DMS53 (cell line): ENCODE results near the gene GJB4.
"Not testable (repeated sequence)": the region's sequence is repeated elsewhere in the genome, so short reads cannot be mapped to it uniquely, and the experiment has no call there.

Experiments
- DNase-seq: peaks from one replicate; lab custom pipeline; 2025; lab: John Stamatoyannopoulos, UW

Gene GJB4

DNA sequence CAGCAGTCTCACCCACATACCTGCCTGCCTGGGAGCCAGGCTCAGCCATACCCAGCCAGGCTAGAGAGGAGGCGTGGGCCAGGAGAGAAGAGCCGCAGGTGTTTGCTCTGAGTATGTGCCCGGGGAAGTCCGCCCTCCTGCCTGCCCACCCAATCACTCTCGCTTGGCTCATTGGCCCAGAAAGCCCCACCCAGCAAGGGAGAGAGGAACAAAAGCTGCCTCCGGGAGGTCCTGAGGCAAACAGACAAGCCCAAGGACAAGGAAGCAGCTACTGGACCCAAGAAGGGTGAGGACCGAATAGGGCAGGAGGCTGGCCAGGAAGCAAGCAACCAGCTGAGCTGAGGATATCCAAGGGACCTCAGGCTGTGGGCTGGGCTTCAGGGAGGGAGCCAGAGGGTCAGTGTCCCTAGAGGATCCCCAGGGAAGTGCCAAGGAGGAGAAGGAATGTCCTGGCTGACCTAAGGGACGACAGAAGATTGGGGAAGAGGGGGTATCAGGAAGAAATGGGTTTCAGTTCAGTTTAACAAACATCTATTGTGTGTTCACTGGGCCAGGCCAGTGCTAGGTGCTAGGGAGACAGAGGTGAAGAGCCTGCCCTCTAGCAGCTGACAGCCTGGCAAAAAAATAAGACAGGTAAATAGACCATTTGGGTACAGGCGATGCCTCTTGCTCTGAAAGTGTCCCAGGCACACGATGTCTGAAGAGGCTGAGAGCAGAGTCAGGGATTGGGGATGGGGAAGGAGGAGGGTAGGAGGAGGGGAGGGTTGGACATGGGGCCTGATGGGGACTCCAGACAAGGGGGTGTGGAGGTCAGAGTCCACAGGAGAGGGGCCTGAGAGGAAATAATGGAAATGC lies at the start of gene GJB4:
TSS of gene GJB4 (plus strand) at position 238 of the 855 bp plus-strand sequence. CDS start 1,515 bp downstream, outside the sequence.
- peak; percentile 15 for DNase-seq

DNA sequence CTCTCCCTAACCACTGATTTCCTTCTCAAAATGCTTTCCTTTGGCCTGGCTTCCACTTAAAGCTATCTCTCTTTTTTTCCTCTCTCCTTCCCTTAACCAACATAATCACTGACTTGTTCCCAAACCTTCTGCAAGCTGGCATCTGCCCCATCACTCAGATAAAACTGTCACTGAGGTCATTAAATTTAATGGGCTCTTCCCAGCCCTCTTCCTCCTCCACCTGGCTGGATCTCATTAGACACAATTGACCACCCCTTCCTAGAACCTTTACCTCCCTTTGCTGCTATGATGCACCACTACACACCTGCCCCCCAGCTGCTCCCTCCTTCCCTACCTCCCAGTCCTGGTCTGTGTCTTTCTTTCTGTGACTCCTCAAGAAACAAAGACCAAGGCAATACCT lies 48.7 kb upstream of the GJB4 start:
- no peak for DNase-seq

DNA sequence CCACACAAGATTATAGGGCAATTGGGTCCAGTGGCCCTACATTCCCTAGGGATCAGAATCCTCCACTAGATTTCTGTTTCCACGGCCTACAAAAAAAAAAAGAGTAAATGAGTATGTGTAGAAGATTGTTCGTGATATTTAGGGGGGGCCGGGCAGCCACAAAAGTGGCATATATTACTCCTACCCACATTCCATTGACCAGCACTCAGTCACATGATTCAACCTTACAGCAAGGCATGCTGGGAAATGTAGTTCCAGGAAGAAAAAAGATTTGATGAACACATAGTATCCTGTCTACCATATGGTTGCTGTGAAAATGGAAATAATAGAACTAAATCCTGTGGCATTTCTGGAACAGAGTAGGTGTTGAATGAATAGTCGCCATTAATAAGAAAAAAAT lies 48.1 kb upstream of the GJB4 start:
- peak; percentile 57 for DNase-seq

DNA sequence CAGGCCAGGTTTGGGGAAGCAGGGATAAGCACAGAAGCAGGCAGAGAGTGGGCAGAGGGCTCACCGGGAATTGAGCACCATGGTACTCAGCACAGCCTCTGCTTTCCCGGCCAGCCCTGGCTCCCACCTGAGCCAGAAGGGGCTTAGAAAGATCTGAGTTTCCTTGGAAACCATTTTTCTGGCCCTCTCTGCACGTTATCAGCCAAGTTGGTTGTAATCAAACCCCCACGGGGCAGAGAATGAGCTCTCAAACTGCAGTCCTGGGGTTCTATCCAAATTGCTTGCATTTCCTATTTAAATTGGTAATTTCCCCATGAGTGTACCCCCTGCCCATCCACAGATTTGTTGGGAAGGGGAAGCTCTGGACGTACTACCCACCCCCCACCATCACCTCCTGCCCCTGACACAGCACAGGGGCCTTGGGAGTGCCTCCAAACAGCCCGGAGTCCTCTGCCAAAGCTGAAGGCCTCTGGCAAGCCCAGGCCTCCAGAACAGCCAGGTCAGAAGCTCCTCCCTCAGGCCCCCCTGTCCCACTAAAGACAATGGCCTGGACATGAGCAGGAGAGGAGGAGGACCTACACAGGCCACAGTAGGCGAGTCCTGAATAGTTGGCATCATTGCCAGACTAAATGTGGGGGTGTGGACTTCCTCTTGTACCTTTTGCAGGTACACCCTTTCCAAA lies 47.4 kb upstream of the GJB4 start:
- no peak for DNase-seq

DNA sequence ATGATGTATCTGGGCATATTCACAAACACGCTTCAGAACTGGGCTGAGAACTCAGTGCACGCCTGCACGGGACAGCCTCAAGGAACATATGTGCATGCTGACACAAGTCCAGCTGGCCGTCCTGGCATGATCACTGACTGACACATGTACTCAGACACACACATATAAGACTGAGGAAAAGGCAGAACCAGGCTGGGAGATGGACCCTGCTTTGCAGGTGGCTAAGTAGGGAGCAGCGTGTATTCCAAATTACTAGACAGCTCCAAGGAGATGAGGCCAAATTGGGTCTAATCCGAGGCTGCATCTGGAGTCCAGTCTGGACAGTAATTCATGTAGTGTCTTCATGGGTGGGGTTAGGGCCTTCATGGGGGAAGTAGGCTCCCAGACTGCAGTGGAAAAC lies 46.1 kb upstream of the GJB4 start:
- no peak for DNase-seq

DNA sequence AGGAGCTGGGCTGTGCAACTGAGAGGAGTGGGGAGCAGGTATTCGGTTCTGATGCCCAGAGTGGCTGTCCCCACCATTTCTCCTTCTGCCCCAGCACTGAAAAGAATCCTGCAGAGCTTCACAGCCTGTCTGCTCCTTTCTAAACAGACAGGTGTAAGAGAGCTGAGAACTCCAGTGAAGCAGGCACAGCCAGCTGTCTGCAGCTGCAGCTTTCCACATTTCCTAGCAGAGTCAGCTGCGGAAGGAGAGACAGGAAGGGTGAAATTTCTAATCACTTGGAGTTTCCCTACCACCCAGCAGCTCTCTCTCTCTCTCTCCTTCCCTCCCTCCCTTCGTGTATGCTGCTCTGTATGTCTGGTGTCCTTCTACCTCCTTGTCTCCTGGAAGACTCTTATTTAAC lies 45.2 kb upstream of the GJB4 start:
- peak; percentile 46 for DNase-seq

DNA sequence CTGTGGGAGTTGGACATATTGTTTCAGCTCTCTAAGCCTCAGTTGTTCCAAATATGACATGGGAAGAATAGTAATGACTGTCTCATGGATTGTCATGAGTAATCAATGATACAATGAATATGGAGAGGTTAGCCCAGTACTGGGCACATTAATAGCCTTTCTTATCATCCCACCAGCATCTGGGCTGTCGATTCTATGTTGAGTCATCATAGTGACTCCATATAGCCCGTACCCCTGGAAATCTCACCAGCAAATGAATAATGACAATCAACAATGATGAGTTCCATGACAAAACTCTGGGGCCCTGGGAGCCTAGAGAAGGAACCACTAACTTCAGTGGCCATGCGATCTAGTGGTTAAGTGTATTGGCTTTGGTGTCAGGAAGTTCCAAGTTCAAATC lies 44.4 kb upstream of the GJB4 start:
- DNase-seq: no peak

DNA sequence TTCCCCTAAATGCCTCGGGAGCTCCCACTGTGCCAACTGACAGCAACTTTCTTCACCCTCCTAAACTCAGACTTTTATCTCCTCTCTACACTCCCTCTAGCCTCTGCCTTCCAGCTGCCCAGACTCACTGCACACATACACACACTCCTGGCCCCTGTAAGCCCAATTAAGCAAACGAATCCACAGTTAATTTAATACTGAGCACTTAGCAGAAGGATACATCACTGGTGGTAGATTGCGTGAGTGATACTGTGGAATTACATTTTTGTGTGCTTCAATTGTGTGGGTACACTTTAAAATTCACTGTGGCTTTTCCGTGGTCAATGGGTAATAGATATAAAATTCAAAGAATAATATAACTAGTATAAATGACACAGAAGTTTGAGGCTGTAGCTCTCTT lies 38.3 kb upstream of the GJB4 start:
- DNase-seq: no peak

DNA sequence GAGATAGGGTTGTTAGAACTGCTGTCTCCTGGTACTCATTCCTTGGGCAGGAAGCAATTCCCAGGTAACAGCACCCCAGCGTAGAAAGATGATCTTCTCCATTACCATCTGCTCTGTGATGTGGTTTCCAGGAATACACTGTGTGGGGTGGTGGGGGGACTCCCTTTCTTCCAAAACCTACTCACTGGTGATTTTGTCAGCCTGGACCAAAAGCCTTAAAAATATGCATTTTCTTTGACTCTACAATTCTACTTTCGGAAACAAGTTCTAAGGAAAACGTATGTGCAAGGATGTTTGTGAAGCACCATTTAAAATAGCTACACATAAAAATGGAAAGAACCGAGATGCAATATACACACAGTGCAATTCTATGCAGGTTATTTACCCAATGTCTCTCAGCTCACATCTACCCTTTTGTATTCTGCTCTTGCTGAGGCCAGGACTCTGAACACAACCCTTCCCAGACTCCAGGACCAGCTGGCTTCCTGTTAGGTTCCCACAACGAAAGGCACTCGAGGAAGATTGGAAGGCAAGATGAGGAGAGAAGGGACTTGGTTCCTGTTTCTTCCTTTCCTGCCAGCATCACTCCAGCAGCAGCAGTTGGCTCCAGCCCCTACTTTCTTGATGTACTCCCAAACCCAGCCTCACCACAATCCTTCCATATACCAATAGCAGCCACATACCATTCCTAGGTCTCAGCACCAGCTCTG lies 37.7 kb upstream of the GJB4 start:
- DNase-seq: no peak

DNA sequence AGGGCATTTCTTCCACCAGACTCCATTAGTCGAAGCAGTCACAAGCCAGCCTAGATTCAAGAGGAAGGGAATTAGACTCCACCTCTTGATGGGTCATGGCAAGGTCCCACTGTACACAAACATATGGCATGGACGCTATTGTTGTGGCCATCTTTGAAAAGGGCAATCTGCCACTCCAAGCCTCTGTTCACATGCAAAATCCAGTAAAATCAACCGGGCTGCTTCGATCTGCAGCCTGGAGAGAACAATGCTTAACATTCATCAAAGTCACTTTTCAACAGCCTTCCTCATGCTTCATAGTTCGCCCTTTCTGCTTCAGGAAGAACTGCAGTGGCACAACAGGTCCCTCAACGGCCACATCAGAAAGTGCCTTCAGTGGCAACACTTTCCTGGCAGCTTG lies 32.7 kb upstream of the GJB4 start:
- DNase-seq: no peak

DNA sequence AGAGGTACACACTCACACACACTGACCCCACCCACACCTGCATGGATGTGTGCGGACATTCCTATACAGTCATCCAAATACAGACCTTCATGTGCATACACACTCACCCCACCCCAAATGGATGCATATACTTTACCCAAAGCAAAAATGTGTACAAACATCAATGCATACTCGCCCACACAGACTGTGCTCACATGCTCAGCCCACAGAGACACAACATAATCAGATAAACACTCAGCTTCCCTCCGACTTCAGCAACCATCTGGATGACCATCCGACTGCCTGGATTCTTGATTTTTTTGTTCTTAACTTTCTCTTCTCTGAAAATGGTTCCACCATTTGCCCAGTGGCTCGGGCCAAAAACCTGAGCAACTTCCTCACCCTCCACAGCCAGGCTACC lies 29.1 kb upstream of the GJB4 start:
- DNase-seq: no peak

DNA sequence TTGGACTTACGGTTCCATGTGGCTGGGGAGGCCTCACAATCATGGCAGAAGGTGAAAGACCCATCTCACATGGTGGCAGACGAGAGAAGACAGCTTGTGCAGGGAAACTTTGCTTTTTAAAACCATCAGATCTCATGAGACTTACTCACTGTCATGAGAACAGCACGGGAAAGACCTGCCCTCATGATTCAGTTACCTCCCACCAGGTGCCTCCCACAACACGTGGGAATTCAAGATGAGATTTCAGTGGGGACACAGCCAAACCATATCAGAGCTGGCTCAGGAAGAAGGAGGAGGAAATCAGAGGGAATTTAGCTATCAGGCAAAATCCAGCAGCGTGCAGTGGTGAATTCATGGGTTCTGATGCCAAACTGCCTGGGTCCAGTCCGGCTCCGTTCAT lies 26.7 kb upstream of the GJB4 start:
- not testable (repeated sequence) for DNase-seq

DNA sequence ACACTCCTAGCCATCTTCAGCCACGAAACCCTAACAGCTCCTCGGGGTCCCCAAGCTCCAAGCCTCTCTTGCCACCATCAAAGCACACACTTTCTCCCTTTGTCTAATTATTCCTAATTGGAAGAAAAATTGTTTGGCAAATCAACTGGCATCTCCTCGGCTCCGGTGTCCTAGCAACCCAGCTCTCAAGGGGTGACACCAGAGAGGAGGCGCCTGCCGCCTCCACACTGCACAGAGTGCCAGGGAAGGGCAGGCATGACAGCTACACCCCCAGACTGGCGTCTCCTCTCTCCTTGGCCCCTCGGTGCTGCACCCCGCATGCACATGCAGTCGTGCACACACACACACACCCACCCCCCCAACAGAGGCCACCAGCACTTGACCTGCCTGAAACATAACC lies 22.8 kb upstream of the GJB4 start:
- DNase-seq: no peak

DNA sequence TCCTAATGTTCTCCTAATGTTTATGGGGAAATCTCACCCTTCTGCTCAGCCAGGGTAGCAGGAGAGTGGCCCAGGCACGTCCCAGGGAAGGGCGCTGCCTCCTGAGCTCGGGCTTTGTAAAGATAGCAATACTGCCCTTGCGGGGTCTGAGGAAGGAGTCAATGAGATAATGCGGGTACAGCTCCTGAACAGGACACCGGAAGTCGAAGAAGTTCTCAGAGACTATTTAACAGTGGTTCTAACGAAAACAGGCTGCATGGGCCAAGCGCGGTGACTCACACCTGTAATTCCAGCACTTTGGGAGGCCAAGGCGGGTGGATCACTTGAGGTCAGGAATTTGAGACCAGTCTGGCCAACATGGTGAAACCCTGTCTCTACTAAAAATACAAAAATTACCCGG lies 22.3 kb upstream of the GJB4 start:
- DNase-seq: not testable (repeated sequence)

DNA sequence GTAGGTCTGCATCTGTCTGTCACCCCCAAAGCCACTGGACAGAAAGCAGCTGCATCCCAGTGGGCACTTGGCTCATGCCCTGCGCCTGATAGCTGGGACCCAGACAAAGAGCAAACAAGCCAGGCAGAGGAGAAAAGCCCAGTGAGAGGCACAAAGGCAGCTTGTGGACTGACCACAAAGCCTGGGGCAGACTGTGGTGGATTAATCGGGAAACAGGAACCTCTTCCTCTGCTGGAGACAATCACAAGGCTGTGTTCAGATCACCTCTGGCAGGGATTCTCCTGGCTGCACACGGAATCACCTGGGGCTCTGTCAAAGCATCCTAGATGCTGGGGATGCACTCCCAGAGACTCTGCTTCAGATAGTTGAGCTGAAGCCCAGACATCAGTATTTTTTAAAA lies 19.9 kb upstream of the GJB4 start:
- peak; percentile 27 for DNase-seq

DNA sequence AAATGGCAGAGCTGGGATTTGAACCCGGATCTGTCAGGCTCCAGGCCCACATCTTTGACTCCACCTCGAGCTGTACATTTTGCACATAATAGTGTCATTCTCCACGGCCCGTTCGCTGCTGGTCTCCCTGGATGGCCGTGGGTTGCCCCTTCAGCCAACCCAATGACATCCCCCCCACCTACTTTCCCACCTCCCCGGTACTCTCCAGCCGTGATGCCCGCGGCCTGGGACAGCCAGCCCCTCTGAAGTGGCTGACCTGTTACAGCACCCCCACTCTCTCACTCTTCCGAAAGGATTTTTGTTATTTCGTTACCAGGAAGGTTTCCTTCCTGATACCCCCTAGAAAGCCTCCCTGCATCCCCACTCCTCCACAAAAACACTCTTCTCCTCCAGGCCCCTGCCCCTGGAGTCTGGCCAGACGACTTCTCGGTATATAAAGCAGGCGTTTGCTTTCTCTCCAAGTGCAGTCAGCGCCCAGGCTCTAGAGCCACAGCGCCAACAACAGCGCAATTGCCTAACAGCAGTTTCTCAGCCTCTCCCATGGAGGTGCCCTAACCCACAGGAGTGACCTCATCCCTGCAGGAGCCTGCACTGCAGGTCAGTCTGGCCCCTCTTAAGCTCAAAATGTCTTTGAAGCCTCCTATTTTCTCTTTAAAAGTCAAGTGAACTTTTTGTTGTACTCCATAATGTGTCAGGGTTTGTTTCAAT lies 19.2 kb upstream of the GJB4 start:
- DNase-seq: peak; percentile 84

DNA sequence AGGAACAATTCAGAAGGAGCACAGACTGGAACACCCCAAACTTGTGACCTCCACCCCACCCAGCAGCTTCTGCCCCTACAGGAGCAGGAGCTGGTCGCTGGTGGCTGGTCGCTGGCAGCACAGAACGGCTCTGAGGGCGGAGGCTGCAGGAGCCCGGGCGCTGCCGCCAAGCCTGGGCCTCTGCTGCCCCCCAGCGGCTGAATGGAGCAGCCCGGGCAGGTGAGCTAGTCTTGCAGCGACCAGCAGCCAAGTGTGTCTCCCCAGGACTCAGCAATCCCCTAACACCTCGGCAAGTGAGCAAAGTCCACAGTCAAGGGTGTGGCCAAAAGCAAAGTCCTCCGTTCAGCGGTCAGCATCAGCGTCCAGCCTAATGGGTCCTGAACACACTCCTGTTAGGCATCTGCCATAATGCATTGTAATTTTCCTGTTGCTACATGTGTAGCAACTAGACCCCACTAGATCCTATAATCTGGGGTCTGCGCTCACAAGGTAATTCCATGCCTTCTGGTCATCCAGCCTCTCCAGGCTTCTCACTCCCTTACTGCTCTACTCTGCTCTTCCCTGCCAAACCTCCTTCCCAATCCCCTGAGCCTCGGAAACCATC lies 16.8 kb upstream of the GJB4 start:
- DNase-seq: peak; percentile 87

DNA sequence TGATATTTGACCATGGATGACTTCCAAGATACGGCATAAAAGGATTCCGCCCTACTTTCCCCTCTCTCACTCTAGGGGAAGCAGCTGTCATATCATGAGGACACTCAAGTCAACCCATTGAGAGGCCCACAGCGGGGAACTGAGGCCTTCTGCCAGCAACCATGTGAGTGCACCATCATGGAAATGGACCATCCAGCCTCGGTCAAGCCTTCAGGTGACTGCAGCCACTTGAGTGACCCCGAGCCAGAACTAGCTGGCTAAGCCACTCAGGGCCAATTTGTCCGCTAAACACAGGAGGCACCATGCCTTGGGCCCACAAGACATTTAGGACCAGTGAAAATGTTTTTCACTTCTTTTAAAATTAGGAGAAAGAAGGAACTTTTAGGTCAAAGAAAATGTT lies 15.8 kb upstream of the GJB4 start:
- DNase-seq: no peak

DNA sequence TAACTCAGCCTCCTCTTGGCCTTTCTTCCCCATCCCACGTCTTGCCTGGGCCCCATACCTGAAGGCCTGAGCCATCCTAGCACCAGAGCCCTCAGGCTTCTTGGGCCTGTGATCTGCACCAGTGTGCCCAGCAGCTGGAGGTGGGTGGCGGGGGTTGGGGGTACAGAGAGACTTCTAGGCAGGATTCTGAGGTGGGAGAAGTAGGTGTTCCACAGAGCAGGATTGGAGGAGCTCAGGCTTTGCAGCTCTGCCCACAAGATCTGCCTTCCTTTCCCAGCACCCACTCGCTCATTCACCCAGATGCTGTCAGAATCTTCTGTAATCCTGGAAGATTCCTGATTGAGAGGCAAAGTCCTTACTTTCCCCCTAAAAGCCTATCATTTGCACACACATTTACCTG lies 14.7 kb upstream of the GJB4 start:
- no peak for DNase-seq

DNA sequence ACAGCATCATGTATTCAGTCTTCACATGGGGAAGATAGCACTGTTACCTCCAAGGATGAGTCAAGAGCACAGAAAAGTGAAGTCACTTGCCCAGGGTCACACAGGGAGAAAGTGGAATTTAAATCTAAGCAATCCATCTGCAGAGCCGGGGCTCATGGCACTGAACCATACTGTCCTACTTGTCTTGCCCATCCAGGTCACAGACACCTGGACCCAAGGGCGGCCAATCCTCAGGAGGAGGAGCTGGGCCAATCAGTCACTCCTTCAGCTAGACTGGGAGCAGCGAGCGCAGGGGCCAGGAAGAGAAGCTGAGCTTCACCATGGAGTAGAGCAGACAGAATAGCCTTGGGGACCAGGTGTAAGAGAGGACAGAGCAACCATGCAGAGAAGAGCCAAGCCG lies 13.9 kb upstream of the GJB4 start:
- DNase-seq: no peak

DNA sequence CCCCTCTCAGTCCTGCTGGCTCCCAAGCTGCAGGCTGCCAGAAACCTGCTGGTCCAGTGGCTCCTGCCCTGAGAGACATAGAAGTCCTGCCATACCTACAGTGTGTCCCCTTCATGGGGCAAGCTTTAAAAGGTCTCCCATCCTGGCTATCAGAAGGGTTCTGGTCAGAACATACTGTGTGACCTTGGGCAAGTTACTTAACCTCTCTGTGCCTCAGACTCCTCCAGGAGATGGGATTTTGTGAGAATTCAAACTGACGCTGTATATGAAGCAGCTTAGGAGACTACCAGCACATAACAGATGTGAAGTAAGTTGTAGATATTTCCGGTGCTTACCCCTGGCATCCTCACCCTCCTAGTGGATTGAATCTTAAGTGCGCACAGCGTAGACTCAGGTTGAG lies 13.4 kb upstream of the GJB4 start:
- DNase-seq: no peak
